PC-9 (cell line): ENCODE measurements around the gene KCNF1.

Experiments used
- CTCF ChIP-seq: fragments of 200-600 bp; sonication (generic); conservative IDR thresholded peaks from 2 replicates; pipeline ENCODE4 v1.6.1; 2017; ENCODE audit warnings: mixed run types, antibody characterized with exemption, mild to moderate bottlenecking, moderate library complexity
- EZH2 ChIP-seq: fragments of 200-600 bp; sonication (generic); IDR thresholded peaks from 2 replicates; pipeline ENCODE4 v1.8.0; 2017; ENCODE audit warnings: antibody characterized with exemption, low read depth

GRCh38 chr2:10864861-10865636 lies 46.7 kb upstream of the KCNF1 start:
- TF ChIP-seq CTCF (peak; percentile 36; the same call in 1 of the 2 replicates), EZH2 (no peak)
